Endodermal cell (in vitro differentiated cells): Measurements from ENCODE around the gene MKLN1. TPM values are rescaled to one million over a fixed set of nuclear protein-coding genes. Genes with fewer than 3 reads are reported as not detected.

Source experiments
- DNase-seq: peaks from one replicate; pipeline ENCODE4 v3.0.0-alpha.2; 2017
- H3K27ac ChIP-seq: 2 replicates; pipeline ENCODE4 v1.5.1; 2013; ENCODE audit warnings: mild to moderate bottlenecking, low read depth, low read length, moderate library complexity
- H3K27me3 ChIP-seq: 2 replicates; pipeline ENCODE4 v1.6.1; 2013; ENCODE audit warnings: mild to moderate bottlenecking, low read length, moderate library complexity; ENCODE audit not compliant: insufficient read depth, control insufficient read depth, poor library complexity, severe bottlenecking
- H3K36me3 ChIP-seq: 2 replicates; pipeline ENCODE4 v1.7.0; 2013; ENCODE audit warnings: mild to moderate bottlenecking, low read length, moderate library complexity; ENCODE audit not compliant: control insufficient read depth, insufficient read depth
- H3K4me1 ChIP-seq: one replicate; pipeline ENCODE4 v1.7.0; 2013; ENCODE audit warnings: low read length; ENCODE audit not compliant: control insufficient read depth, insufficient read depth
- H3K4me3 ChIP-seq: 2 replicates; pipeline ENCODE4 v1.5.1; 2013; ENCODE audit warnings: mild to moderate bottlenecking, low read length, moderate library complexity
- H3K9ac ChIP-seq: 2 replicates; pipeline ENCODE4 v1.6.1; 2013; ENCODE audit warnings: mild to moderate bottlenecking, low read length, moderate library complexity; ENCODE audit not compliant: poor library complexity, severe bottlenecking; ENCODE audit errors: extremely low read depth
- H3K9me3 ChIP-seq: 2 replicates; pipeline ENCODE4 v1.6.1; 2013; ENCODE audit warnings: mild to moderate bottlenecking, low read length, moderate library complexity; ENCODE audit not compliant: control insufficient read depth
- H3K27ac Mint-ChIP-seq: 2 replicates; pipeline ENCODE4 v1.8.0; 2020; ENCODE audit warnings: mixed read lengths
- H3K27me3 Mint-ChIP-seq: 2 replicates; pipeline ENCODE4 v1.8.0; 2021; ENCODE audit warnings: mild to moderate bottlenecking, mixed read lengths; ENCODE audit not compliant: insufficient read depth
- H3K36me3 Mint-ChIP-seq: 2 replicates; pipeline ENCODE4 v1.8.0; 2020; ENCODE audit warnings: low read depth, mixed read lengths
- H3K4me1 Mint-ChIP-seq: 2 replicates; pipeline ENCODE4 v1.8.0; 2020; ENCODE audit warnings: mixed read lengths
- H3K4me3 Mint-ChIP-seq: 2 replicates; pipeline ENCODE4 v1.8.0; 2020; ENCODE audit warnings: mild to moderate bottlenecking, moderate library complexity, mixed read lengths
- H3K9me3 Mint-ChIP-seq: 2 replicates; pipeline ENCODE4 v1.8.0; 2020; ENCODE audit warnings: mild to moderate bottlenecking, mixed read lengths
- WGBS, 2 experiments: methylation state at CpG; one replicate each; pipeline versions ENCODE4 v1.1.5 to v1.1.7; 2013; ENCODE audit warnings: missing lambda C conversion rate in 2 of 2, mixed read lengths in 1 of 2; ENCODE audit not compliant: insufficient coverage in 1 of 2, insufficient read length in 1 of 2; 5-methylcytosine and 5-hydroxymethylcytosine counted together
- total RNA-seq, 2 donors: library from RNA; stranded (reverse); fragmentation: NEBNext Ultra II Directional in 1 of 2; extraction: Animal tissue kit (Norgen Biotek cat#: 25700) in 1 of 2; gene quantifications; 2 replicates in 1 of 2; 3 replicates in 1 of 2; pipeline ENCODE4 v1.2.1, GENCODE V29; 2021
- TF ChIP-seq, protein P1 (sequence below): fragments of 200-600 bp; sonication (generic); conservative IDR thresholded peaks from 2 replicates; pipeline ENCODE4 v1.5.0; 2021; ENCODE audit warnings: antibody characterized with exemption, mild to moderate bottlenecking

MKLN1 gene
- total RNA-seq, 2 donors from 2014 or later, result 69.3 to 71.8 TPM

DNA sequence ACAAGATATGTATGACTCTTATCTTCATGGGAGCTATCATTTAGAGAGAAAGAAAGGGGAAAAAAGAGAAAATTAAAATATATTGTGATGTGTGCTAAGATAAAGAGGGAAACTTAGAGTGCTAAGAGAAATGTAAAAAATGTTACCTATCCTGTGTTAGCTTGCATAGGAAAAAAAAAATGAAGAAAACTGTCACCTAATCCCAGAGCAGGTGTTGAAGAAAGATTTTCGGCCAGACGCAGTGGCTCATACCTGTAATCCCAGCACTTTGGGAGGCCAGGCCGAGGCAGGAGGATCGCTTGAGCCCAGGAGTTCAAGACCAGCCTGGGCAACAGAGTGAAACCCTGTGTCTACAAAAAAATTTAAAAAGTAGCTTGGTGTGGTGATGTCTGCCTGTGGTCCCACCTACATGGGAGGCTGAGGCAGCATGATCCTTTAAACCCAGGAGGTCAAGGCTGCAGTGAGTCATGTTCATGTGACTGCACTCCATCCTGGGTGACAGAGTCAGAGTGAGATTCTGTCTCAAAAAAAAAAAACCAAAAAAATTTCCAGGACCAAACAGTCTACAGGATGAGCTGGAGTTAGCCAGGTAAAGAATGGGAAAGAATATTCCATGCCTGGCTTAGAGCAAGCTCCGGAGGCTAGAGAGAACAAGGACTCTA lies 2.4 kb upstream of the MKLN1 start:
- Mint-ChIP-seq H3K27ac (no peak overlapping the region), H3K27me3 (no peaks in the 10 kb centered on the region)
- TF ChIP-seq, protein P1, sequence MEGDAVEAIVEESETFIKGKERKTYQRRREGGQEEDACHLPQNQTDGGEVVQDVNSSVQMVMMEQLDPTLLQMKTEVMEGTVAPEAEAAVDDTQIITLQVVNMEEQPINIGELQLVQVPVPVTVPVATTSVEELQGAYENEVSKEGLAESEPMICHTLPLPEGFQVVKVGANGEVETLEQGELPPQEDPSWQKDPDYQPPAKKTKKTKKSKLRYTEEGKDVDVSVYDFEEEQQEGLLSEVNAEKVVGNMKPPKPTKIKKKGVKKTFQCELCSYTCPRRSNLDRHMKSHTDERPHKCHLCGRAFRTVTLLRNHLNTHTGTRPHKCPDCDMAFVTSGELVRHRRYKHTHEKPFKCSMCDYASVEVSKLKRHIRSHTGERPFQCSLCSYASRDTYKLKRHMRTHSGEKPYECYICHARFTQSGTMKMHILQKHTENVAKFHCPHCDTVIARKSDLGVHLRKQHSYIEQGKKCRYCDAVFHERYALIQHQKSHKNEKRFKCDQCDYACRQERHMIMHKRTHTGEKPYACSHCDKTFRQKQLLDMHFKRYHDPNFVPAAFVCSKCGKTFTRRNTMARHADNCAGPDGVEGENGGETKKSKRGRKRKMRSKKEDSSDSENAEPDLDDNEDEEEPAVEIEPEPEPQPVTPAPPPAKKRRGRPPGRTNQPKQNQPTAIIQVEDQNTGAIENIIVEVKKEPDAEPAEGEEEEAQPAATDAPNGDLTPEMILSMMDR, result no peak

GRCh38 chr7:131326576-131326975 lies 1.1 kb upstream of the MKLN1 start:
- H3K27me3 ChIP-seq, result no peaks in the 10 kb centered on the region
- no peak overlapping the region for H3K9ac ChIP-seq
- H3K27ac Mint-ChIP-seq, result no peak overlapping the region
- peaks cover 5% of the 10 kb centered on the region for H3K9me3 ChIP-seq
- H3K27me3 Mint-ChIP-seq, result no peaks in the 10 kb centered on the region
- DNase-seq, result no peak
- peaks cover 11% of the 10 kb centered on the region for H3K36me3 Mint-ChIP-seq
- no peaks in the 10 kb centered on the region for H3K36me3 ChIP-seq
- TF ChIP-seq, protein P1, result no peak
- WGBS, 2 experiments, result 93 to 95% methylated on average over 5 to 6 of the region's 6 CpGs
- peak overlapping the region; percentile 100 for H3K4me3 Mint-ChIP-seq
- H3K4me3 ChIP-seq, result peak overlapping the region; percentile 95
- H3K4me1 Mint-ChIP-seq, result peaks cover 39% of the 10 kb centered on the region
- no peaks in the 10 kb centered on the region for H3K4me1 ChIP-seq
- no peak overlapping the region for H3K27ac ChIP-seq
- H3K9me3 Mint-ChIP-seq, result peaks cover 8% of the 10 kb centered on the region

More for the DNA sequence above, 2.4 kb upstream of the MKLN1 start:
- Mint-ChIP-seq H3K4me3 (no peak overlapping the region), H3K36me3 (peaks cover 15% of the 10 kb centered on the region), H3K4me1 (peaks cover 36% of the 10 kb centered on the region), H3K9me3 (peaks cover 15% of the 10 kb centered on the region)
- no peak overlapping the region for H3K4me3 ChIP-seq
- H3K36me3 ChIP-seq, result no peaks in the 10 kb centered on the region
- no peaks in the 10 kb centered on the region for H3K4me1 ChIP-seq
- H3K9me3 ChIP-seq, result peaks cover 15% of the 10 kb centered on the region
- no peak overlapping the region for H3K9ac ChIP-seq
- no peaks in the 10 kb centered on the region for H3K27me3 ChIP-seq
- DNase-seq, result no peak
- H3K27ac ChIP-seq, result no peak overlapping the region
- 82 to 95% methylated on average over 2 to 5 of the region's 5 CpGs for WGBS, 2 experiments

DNA sequence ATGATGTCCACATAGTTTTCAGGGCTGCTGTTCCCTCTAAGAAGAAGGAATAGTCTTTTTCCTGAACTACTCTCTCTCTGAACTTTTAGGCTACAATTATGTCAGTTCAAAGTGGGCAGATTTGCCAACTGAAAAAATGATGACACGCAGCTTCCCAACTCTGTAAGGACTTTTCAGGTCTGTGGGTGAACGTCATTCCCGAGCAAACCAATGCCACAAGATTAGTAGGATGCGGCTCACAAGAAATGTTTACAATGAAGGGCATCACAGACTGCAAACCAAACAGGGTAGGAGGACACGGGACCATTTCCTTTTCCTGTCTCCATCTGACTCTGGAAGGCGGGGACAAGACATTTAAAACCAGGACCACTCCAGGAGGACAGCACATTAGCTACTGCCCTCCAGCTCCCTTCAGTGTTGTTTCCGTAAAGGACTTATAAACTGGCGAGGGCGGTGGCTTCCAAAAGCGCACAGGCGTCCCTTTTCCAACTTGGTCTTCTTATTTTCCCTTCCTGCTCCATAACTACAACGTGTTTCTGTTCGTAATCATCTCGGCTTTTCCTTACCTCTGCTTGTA lies 539 bp upstream of the MKLN1 start:
- Mint-ChIP-seq H3K4me1 (peaks cover 39% of the 10 kb centered on the region), H3K9me3 (peaks cover 6% of the 10 kb centered on the region), H3K27me3 (no peaks in the 10 kb centered on the region), H3K36me3 (peaks cover 9% of the 10 kb centered on the region), H3K27ac (peak overlapping the region; percentile 88), H3K4me3 (peak overlapping the region; percentile 100)
- Histone ChIP-seq H3K4me1 (no peaks in the 10 kb centered on the region), H3K4me3 (peak overlapping the region; percentile 95), H3K36me3 (no peaks in the 10 kb centered on the region), H3K27me3 (no peaks in the 10 kb centered on the region), H3K27ac (no peak overlapping the region), H3K9ac (peak overlapping the region; percentile 96), H3K9me3 (peaks cover 5% of the 10 kb centered on the region)
- TF ChIP-seq, protein P1, result no peak
- no peak for DNase-seq
- WGBS, 2 experiments, result 7 to 8% methylated on average over 14 of the region's 14 CpGs
